Loucy (cell line): ENCODE measurements around the gene MYF6.

Source experiments
- H2AFZ ChIP-seq: fragments of 200-600 bp; sonication (generic); 2 replicates; pipeline ENCODE4 v1.6.0; 2016; ENCODE audit warnings: antibody characterized with exemption, mild to moderate bottlenecking, low read length, moderate library complexity
- H3F3A ChIP-seq: fragments of 200-600 bp; 2 replicates; pipeline ENCODE4 v1.6.0; 2016; ENCODE audit warnings: antibody characterized with exemption, low read depth, mild to moderate bottlenecking
- H3K27me3 ChIP-seq: fragments of 200-600 bp; sonication (generic); 2 replicates; pipeline ENCODE4 v1.6.1; 2014; ENCODE audit warnings: low read length, mild to moderate bottlenecking; ENCODE audit not compliant: insufficient read depth, poor library complexity, severe bottlenecking
- H3K36me3 ChIP-seq: fragments of 200-600 bp; sonication (generic); 2 replicates; pipeline ENCODE4 v1.6.1; 2016; ENCODE audit warnings: low read length; ENCODE audit not compliant: insufficient read depth
- H3K4me1 ChIP-seq: fragments of 200-600 bp; sonication (generic); 2 replicates; pipeline ENCODE4 v1.5.1; 2014; ENCODE audit warnings: low read length, mild to moderate bottlenecking; ENCODE audit not compliant: insufficient read depth, poor library complexity, severe bottlenecking
- H3K4me2 ChIP-seq: fragments of 200-600 bp; sonication (generic); 2 replicates; pipeline ENCODE4 v1.6.0; 2014; ENCODE audit warnings: antibody characterized with exemption, low read length, low read depth, mild to moderate bottlenecking; ENCODE audit not compliant: poor library complexity, severe bottlenecking
- H3K4me3 ChIP-seq: fragments of 200-600 bp; sonication (generic); 2 replicates; pipeline ENCODE4 v1.5.1; 2014; ENCODE audit warnings: low read length, mild to moderate bottlenecking, mixed read lengths; ENCODE audit not compliant: poor library complexity, severe bottlenecking
- H3K79me2 ChIP-seq: fragments of 200-600 bp; sonication (generic); 2 replicates; pipeline ENCODE4 v1.6.1; 2014; ENCODE audit warnings: low read length; ENCODE audit not compliant: insufficient read depth
- H3K9ac ChIP-seq: fragments of 200-600 bp; sonication (generic); 2 replicates; pipeline ENCODE4 v1.6.0; 2014; ENCODE audit warnings: mild to moderate bottlenecking, low read depth, low read length, moderate library complexity; ENCODE audit not compliant: poor library complexity, severe bottlenecking
- H3K9me2 ChIP-seq: fragments of 200-600 bp; sonication (generic); replicated peaks from 2 replicates; pipeline ENCODE4 v1.6.1; 2016; ENCODE audit warnings: low read depth, low read length, mixed read lengths
- H3K9me3 ChIP-seq: fragments of 200-600 bp; sonication (generic); 2 replicates; pipeline ENCODE4 v1.6.1; 2014; ENCODE audit warnings: mild to moderate bottlenecking, antibody characterized with exemption, low read length, low read depth; ENCODE audit not compliant: insufficient read depth
- H4K20me1 ChIP-seq: fragments of 200-600 bp; sonication (generic); 2 replicates; pipeline ENCODE4 v1.6.0; 2014; ENCODE audit warnings: antibody characterized with exemption, low read length, mild to moderate bottlenecking; ENCODE audit not compliant: insufficient read depth, poor library complexity, severe bottlenecking
- CTCF ChIP-seq: fragments of 200-600 bp; sonication (generic); conservative IDR thresholded peaks from 2 replicates; pipeline ENCODE4 v1.5.1; 2014; ENCODE audit warnings: mild to moderate bottlenecking, antibody characterized with exemption, low read length
- EZH2phosphoT487 ChIP-seq: fragments of 200-600 bp; IDR thresholded peaks from 2 replicates; pipeline ENCODE4 v1.6.1; 2018; ENCODE audit warnings: antibody characterized with exemption, mild to moderate bottlenecking, moderate library complexity, borderline replicate concordance

MYF6 gene

GRCh38 chr12:80702889-80703805 is 4.3 kb upstream of the MYF6 start:
- Histone ChIP-seq H3K79me2 (no peaks in the 10 kb centered on the region), H3K9ac (no peak overlapping the region), H3K4me2 (no peak overlapping the region), H3K27me3 (no peaks in the 10 kb centered on the region), H2AFZ (no peak overlapping the region), H3F3A (no peaks in the 10 kb centered on the region), H4K20me1 (no peaks in the 10 kb centered on the region), H3K9me3 (no peaks in the 10 kb centered on the region), H3K4me3 (no peak overlapping the region), H3K4me1 (no peaks in the 10 kb centered on the region), H3K9me2 (no peaks in the 10 kb centered on the region), H3K36me3 (no peaks in the 10 kb centered on the region)
- TF ChIP-seq CTCF, result no peak
- no peak for TF ChIP-seq EZH2phosphoT487

- Histone ChIP-seq H3K4me3 (no peak overlapping the region), H2AFZ (no peak overlapping the region), H3F3A (no peaks in the 10 kb centered on the region), H3K27me3 (no peaks in the 10 kb centered on the region), H3K9ac (no peak overlapping the region), H3K4me2 (no peak overlapping the region), H3K79me2 (no peaks in the 10 kb centered on the region), H3K9me3 (no peaks in the 10 kb centered on the region), H3K36me3 (no peaks in the 10 kb centered on the region), H3K9me2 (no peaks in the 10 kb centered on the region), H4K20me1 (no peaks in the 10 kb centered on the region), H3K4me1 (no peaks in the 10 kb centered on the region)
- TF ChIP-seq EZH2phosphoT487 (no peak), CTCF (no peak)
These were observed 3.0 kb upstream of the MYF6 start for GRCh38 chr12:80704420-80704819.

GRCh38 chr12:80707830-80708258 is 410 bp downstream of the MYF6 start:
- no peaks in the 10 kb centered on the region for H4K20me1 ChIP-seq
- H3F3A ChIP-seq, result no peaks in the 10 kb centered on the region
- H3K79me2 ChIP-seq, result no peaks in the 10 kb centered on the region
- no peak overlapping the region for H3K9ac ChIP-seq
- TF ChIP-seq EZH2phosphoT487, result no peak
- TF ChIP-seq CTCF, result no peak
- H3K9me2 ChIP-seq, result no peaks in the 10 kb centered on the region
- no peak overlapping the region for H3K4me2 ChIP-seq
- H2AFZ ChIP-seq, result no peak overlapping the region
- no peaks in the 10 kb centered on the region for H3K4me1 ChIP-seq
- H3K36me3 ChIP-seq, result no peaks in the 10 kb centered on the region
- H3K4me3 ChIP-seq, result no peak overlapping the region
- no peaks in the 10 kb centered on the region for H3K27me3 ChIP-seq
- H3K9me3 ChIP-seq, result no peaks in the 10 kb centered on the region; the same call in 1 of the 2 replicates
